ENCODE data around the gene NUDT22. TPM values are rescaled to one million over a fixed set of nuclear protein-coding genes. Genes with fewer than 3 reads are reported as not detected.

NUDT22 gene
- total and polyA plus RNA-seq, 2 of the 8 experiments (the other 6 are each of a cell fraction or from before 2014, with no cell fraction given): 43.4 to 69.0 TPM

DNA sequence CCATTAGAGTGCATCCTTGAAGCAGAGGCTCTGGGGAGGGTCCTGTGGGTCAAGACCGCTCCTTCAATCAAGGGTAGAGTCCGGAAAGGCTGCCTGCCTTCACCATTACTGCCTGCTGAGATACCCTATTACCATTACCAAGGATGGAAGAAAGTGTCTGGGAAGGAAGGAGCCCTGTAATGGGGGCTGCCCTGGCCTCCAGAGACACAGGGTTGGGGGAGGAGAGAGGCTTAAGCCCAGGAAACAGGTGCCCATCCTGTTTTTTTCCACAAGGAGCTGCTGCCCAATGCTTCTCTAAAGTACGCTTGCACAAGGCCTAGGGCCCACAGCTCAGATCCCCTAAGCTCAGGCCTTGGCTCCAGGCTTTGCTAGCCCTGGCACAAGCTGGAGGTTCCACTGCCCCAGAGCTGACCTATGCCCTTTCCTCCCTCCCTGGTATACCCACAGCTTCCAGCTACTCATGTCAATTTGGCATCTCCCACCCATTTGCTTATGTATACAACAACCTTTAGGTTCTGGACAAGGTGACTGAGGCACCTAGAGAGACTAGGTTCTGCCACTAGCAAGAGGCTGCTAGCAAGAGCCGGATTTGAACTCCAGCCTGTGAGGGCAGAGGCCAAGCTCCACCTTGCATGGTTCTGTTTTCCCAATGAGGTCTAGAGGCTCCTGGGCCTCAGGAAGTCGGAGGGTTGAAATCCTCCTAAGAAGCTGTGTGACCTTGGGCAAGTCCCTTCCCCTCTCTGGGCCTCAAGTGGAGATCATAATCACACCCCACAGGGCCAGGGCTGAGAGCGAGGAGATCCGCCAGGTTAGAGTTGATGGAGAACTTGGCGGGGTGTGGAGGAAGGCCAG is 23.7 kb downstream of the NUDT22 start:
- Histone ChIP-seq H3K18ac (ENCODE audit: extremely low read depth, low read length) (peak overlapping the region; percentile 98), H4K8ac (ENCODE audit: extremely low read depth, insufficient read depth, low read length) (no peak overlapping the region), H3K56ac (replicated peaks; ENCODE audit: insufficient read length, low read depth, low read length) (peak overlapping the region; percentile 48), H3K4me3 (ENCODE audit: extremely low read depth in 1 of 4, insufficient read depth in 2 of 4, low read depth in 3 of 4, low read length in 4 of 4) (peak overlapping the region in 3 of 4 experiments; percentile 8 to 63 (median 46); a peak in 6 of 8 replicates), H3K79me1 (ENCODE audit: low read depth, low read length) (peaks cover 9% of the 10 kb centered on the region), H2BK5ac (ENCODE audit: low read depth, low read length) (peak overlapping the region; percentile 88; the same call in 1 of the 2 replicates), H4K91ac (replicated peaks; ENCODE audit: insufficient read length, low read length) (peak overlapping the region; percentile 90), H4K20me1 (replicated peaks in 1 of 2; ENCODE audit: control insufficient read depth in 1 of 2, insufficient read depth in 2 of 2, low read length in 2 of 2) (peaks cover 6 to 15% of the 10 kb centered on the region in 2 experiments), H3K23ac (ENCODE audit: insufficient read length) (no peak overlapping the region), H3K27ac (ENCODE audit: low read depth, low read length) (peak overlapping the region; percentile 70; the same call in 1 of the 2 replicates), H4K5ac (ENCODE audit: insufficient read length, low read depth, low read length) (peak overlapping the region; percentile 11), H3K9me3 (ENCODE audit: insufficient read depth in 2 of 2, low read depth in 1 of 2, low read length in 1 of 2) (no peaks in the 10 kb centered on the region), H3K4ac (replicated peaks; ENCODE audit: insufficient read length, low read depth, low read length) (peak overlapping the region; percentile 25), H3K4me1 (replicated peaks in 1 of 4; ENCODE audit: control insufficient read depth in 3 of 4, insufficient read depth in 4 of 4, low read length in 3 of 4) (peaks cover 0 to 47% (median 35%) of the 10 kb centered on the region in 4 experiments; a peak in 6 of 7 replicates), H2BK15ac (ENCODE audit: low read length) (peak overlapping the region; percentile 93), H3K14ac (ENCODE audit: insufficient read length) (peak overlapping the region; percentile 16), H2BK12ac (ENCODE audit: low read depth, low read length) (peak overlapping the region; percentile 99; the same call in 1 of the 2 replicates), H3K23me2 (ENCODE audit: low read depth, low read length) (peaks cover 20% of the 10 kb centered on the region), H3K79me2 (ENCODE audit: control insufficient read depth in 1 of 2, insufficient read depth in 2 of 2, low read length in 2 of 2) (peaks cover 6 to 38% of the 10 kb centered on the region in 2 experiments; a peak in 3 of 4 replicates), H3K36me3 (ENCODE audit: control insufficient read depth in 2 of 4, insufficient read depth in 4 of 4, low read length in 3 of 4) (peaks cover 0 to 8% (median 3%) of the 10 kb centered on the region in 4 experiments; a peak in 5 of 8 replicates), H3K27me3 (replicated peaks in 1 of 4; ENCODE audit: control insufficient read depth in 3 of 4, extremely low read depth in 1 of 4, insufficient read depth in 3 of 4, low read length in 3 of 4) (no peaks in the 10 kb centered on the region), H2BK120ac (replicated peaks; ENCODE audit: low read depth, low read length) (peak overlapping the region; percentile 81), H2BK20ac (ENCODE audit: low read length) (peak overlapping the region; percentile 88), H3K4me2 (ENCODE audit: insufficient read depth in 1 of 2, low read depth in 2 of 2, low read length in 2 of 2) (peak overlapping the region; percentile 73 to 99), H2AFZ (ENCODE audit: low read length) (no peak overlapping the region), H3K9ac (replicated peaks in 1 of 4; ENCODE audit: extremely low read depth in 1 of 4, low read depth in 3 of 4, low read length in 3 of 4) (peak overlapping the region in 2 of 4 experiments; percentile 38 to 42; a peak in 2 of 7 replicates), H2AK5ac (ENCODE audit: low read depth, low read length) (peak overlapping the region; percentile 92; the same call in 1 of the 2 replicates)
- FAIRE-seq: no peak
- 52% methylated on average over 8 of the region's 8 CpGs; no CpG with 5 or more reads in 1 of the 2 experiments for WGBS, 2 experiments (ENCODE audit: extremely low coverage in 1 of 2, insufficient coverage in 1 of 2, insufficient read length in 1 of 2, insufficient replicate concordance in 2 of 2, low coverage in 1 of 2, low lambda C conversion rate in 2 of 2, missing lambda C conversion rate in 1 of 2)
- ChIA-PET POLR2A (ENCODE audit: partially characterized antibody) (interaction anchor here (0.6 to 13.1 kb wide), 20 partner anchors 7 to 271 kb away, joined by 3 to 352 read pairs (median 6); partner anchors contain the start of genes BAD, DNAJC4, ESRRA and FKBP2), CTCF (ENCODE audit: partially characterized antibody) (interaction anchor here (0.5 to 10.0 kb wide), 21 partner anchors 12 to 403 kb away, joined by 3 to 102 read pairs (median 5); partner anchors contain the start of genes CATSPERZ, FERMT3, NUDT22 and PRDX5)
- peak in 1 of 2 experiments; percentile 65 for DNase-seq (ENCODE audit: low read depth in 1 of 2, low spot score in 2 of 2)
- TF ChIP-seq CREB1 (IDR thresholded peaks at IDR 0.05) (0 out of 2 replicates have a peak, but pooled peaks have one; percentile 28), RNF2 (IDR thresholded peaks at IDR 0.05; ENCODE audit: borderline replicate concordance, low read depth, low read length, missing control alignments, poor library complexity, severe bottlenecking) (no peak), FOSL1 (IDR thresholded peaks at IDR 0.05; ENCODE audit: insufficient read depth, low read depth, low read length) (no peak), CBX5 (IDR thresholded peaks at IDR 0.05; ENCODE audit: low read depth, low read length) (no peak), SRF (IDR thresholded peaks at IDR 0.05; ENCODE audit: low read depth, low read length) (no peak), BCL11A (IDR thresholded peaks at IDR 0.05; ENCODE audit: low read depth in 2 of 2, low read length in 2 of 2) (no peak), TAF1 (IDR thresholded peaks at IDR 0.05; ENCODE audit: low read depth, low read length) (peak; percentile 28; the same call in 1 of the 2 replicates), KDM4A (IDR thresholded peaks at IDR 0.05; ENCODE audit: low read depth, low read length, severe bottlenecking) (no peak)
- TF ChIP-seq, protein P1, sequence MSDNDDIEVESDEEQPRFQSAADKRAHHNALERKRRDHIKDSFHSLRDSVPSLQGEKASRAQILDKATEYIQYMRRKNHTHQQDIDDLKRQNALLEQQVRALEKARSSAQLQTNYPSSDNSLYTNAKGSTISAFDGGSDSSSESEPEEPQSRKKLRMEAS (IDR thresholded peaks at IDR 0.05): no peak

All from H1 (cell line).